Mammary epithelial cell (primary cell): ENCODE measurements around the gene CHODL.

Experiments
- EZH2 ChIP-seq: IDR thresholded peaks from 2 replicates; pipeline ENCODE4 v1.6.1; 2012; ENCODE audit warnings: low read length, inconsistent platforms, borderline replicate concordance
- TF ChIP-seq, protein P1 (sequence below), 2 donors: IDR thresholded peaks in 1 of 2; conservative IDR thresholded peaks in 1 of 2; 2 replicates each; pipeline ENCODE4 v1.5.1; 2011 to 2012; ENCODE audit warnings: inconsistent platforms in 2 of 2, low read length in 2 of 2, mild to moderate bottlenecking in 2 of 2, control low read depth in 1 of 2, low read depth in 1 of 2; ENCODE audit not compliant: insufficient read depth in 1 of 2; ENCODE audit errors: extremely low read depth in 1 of 2

GRCh38 chr21:18294100-18294499 lies 49.5 kb downstream of the CHODL start:
- TF ChIP-seq, protein P1, sequence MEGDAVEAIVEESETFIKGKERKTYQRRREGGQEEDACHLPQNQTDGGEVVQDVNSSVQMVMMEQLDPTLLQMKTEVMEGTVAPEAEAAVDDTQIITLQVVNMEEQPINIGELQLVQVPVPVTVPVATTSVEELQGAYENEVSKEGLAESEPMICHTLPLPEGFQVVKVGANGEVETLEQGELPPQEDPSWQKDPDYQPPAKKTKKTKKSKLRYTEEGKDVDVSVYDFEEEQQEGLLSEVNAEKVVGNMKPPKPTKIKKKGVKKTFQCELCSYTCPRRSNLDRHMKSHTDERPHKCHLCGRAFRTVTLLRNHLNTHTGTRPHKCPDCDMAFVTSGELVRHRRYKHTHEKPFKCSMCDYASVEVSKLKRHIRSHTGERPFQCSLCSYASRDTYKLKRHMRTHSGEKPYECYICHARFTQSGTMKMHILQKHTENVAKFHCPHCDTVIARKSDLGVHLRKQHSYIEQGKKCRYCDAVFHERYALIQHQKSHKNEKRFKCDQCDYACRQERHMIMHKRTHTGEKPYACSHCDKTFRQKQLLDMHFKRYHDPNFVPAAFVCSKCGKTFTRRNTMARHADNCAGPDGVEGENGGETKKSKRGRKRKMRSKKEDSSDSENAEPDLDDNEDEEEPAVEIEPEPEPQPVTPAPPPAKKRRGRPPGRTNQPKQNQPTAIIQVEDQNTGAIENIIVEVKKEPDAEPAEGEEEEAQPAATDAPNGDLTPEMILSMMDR (conservative IDR thresholded peaks at IDR 0.05 in 1 of 2, IDR thresholded peaks at IDR 0.05 in 1 of 2; ENCODE audit: extremely low read depth in 1 of 2, insufficient read depth in 1 of 2, low read depth in 1 of 2, low read length in 2 of 2), result no peak
- no peak for TF ChIP-seq EZH2
